IMR-90 (cell line): ENCODE results near the gene ENPEP. TPM values are rescaled to one million over a fixed set of nuclear protein-coding genes. Genes with fewer than 3 reads are reported as not detected.

Experiments used
- ATAC-seq: fragments of 200-7000 bp; cut with Tn5 transposase; 2 replicates; pipeline ENCODE4 v1.9.1; 2020; ENCODE audit warnings: low read depth, mild to moderate bottlenecking, moderate library complexity
- BruUV-seq: library from RNA; stranded (reverse); fragments of 400-500 nt; replicated peaks from 2 replicates; lab custom pipeline; 2021; lab: Mats Ljungman, UMichigan
- CTCF ChIA-PET: fragments of 300-600 bp; formaldehyde crosslinking; extraction: SDS; loops from one replicate; lab custom pipeline; 2021; ENCODE audit warnings: antibody characterized with exemption; lab: Yijun Ruan, JAX
- POLR2A ChIA-PET: fragments of 300-600 bp; sonication (Branson Sonifier 250); formaldehyde crosslinking; loops from one replicate; lab custom pipeline; 2022; ENCODE audit warnings: antibody characterized with exemption; ENCODE audit not compliant: unreplicated experiment; lab: Charles Lee
- DNase-seq: peaks from one replicate; pipeline ENCODE4 v3.0.0; 2013
- H2AFZ ChIP-seq: replicated peaks from 2 replicates; pipeline ENCODE3; 2013; ENCODE audit warnings: low read length, mild to moderate bottlenecking; ENCODE audit not compliant: poor library complexity
- H2AK5ac ChIP-seq: 2 replicates; pipeline ENCODE4 v1.6.1; 2013; ENCODE audit warnings: low read depth, low read length, inconsistent platforms
- H2AK9ac ChIP-seq: replicated peaks from 2 replicates; pipeline ENCODE3; 2013; ENCODE audit warnings: mild to moderate bottlenecking, low read depth, low read length, moderate library complexity; ENCODE audit not compliant: poor library complexity
- H2BK120ac ChIP-seq: 2 replicates; pipeline ENCODE4 v1.6.1; 2013; ENCODE audit warnings: low read depth, low read length, inconsistent platforms
- H2BK15ac ChIP-seq: 3 replicates; pipeline ENCODE4 v1.6.1; 2013; ENCODE audit warnings: low read depth, low read length, inconsistent platforms
- H2BK20ac ChIP-seq: 2 replicates; pipeline ENCODE4 v1.6.1; 2013; ENCODE audit warnings: low read depth, mild to moderate bottlenecking, inconsistent platforms, low read length, moderate library complexity
- H2BK5ac ChIP-seq: 2 replicates; pipeline ENCODE4 v1.6.1; 2013; ENCODE audit warnings: mild to moderate bottlenecking, low read depth, low read length, inconsistent platforms; ENCODE audit not compliant: poor library complexity, severe bottlenecking
- H3K14ac ChIP-seq: replicated peaks from 2 replicates; pipeline ENCODE4 v1.6.1; 2013; ENCODE audit warnings: low read depth, low read length, inconsistent platforms
- H3K18ac ChIP-seq: 2 replicates; pipeline ENCODE4 v1.6.1; 2013; ENCODE audit warnings: low read depth, low read length, control low read depth
- H3K23ac ChIP-seq: 2 replicates; pipeline ENCODE4 v1.6.1; 2013; ENCODE audit warnings: low read depth, low read length, inconsistent platforms
- H3K27ac ChIP-seq: 2 replicates; pipeline ENCODE4 v1.5.1; 2013; ENCODE audit warnings: mild to moderate bottlenecking, control low read depth, low read length; ENCODE audit not compliant: insufficient read depth
- H3K27me3 ChIP-seq: 2 replicates; pipeline ENCODE4 v1.6.1; 2013; ENCODE audit warnings: low read length; ENCODE audit not compliant: control insufficient read depth, insufficient read depth
- H3K36me3 ChIP-seq: 2 replicates; pipeline ENCODE4 v1.6.1; 2013; ENCODE audit warnings: low read length, mixed read lengths; ENCODE audit not compliant: control insufficient read depth, insufficient read depth
- H3K4ac ChIP-seq: 2 replicates; pipeline ENCODE4 v1.6.1; 2013; ENCODE audit warnings: low read depth, low read length, inconsistent platforms
- H3K4me1 ChIP-seq: 2 replicates; pipeline ENCODE4 v1.6.1; 2013; ENCODE audit warnings: low read length, mixed read lengths; ENCODE audit not compliant: control insufficient read depth, insufficient read depth
- H3K4me2 ChIP-seq: 2 replicates; pipeline ENCODE4 v1.6.1; 2013; ENCODE audit warnings: low read depth, mild to moderate bottlenecking, control low read depth, low read length, moderate library complexity
- H3K4me3 ChIP-seq: 2 replicates; pipeline ENCODE4 v1.5.1; 2013; ENCODE audit warnings: low read depth, mild to moderate bottlenecking, control low read depth, low read length, moderate library complexity; ENCODE audit not compliant: insufficient read depth
- H3K56ac ChIP-seq: 2 replicates; pipeline ENCODE4 v1.6.1; 2013; ENCODE audit warnings: low read length, inconsistent platforms; ENCODE audit not compliant: insufficient read depth; ENCODE audit errors: extremely low read depth
- H3K79me1 ChIP-seq, 2 experiments: 2 replicates each; pipeline ENCODE4 v1.6.1; 2013; ENCODE audit warnings: low read length in 2 of 2, inconsistent platforms in 1 of 2, low read depth in 1 of 2
- H3K9ac ChIP-seq: 2 replicates; pipeline ENCODE4 v1.6.1; 2013; ENCODE audit warnings: low read depth, low read length, control low read depth
- H3K9me1 ChIP-seq: 2 replicates; pipeline ENCODE4 v1.6.1; 2013; ENCODE audit warnings: low read length, inconsistent platforms; ENCODE audit not compliant: insufficient read depth
- H3K9me3 ChIP-seq: 2 replicates; pipeline ENCODE4 v1.6.1; 2013; ENCODE audit warnings: low read length; ENCODE audit not compliant: control insufficient read depth, insufficient read depth
- H4K20me1 ChIP-seq: 2 replicates; pipeline ENCODE4 v1.6.1; 2013; ENCODE audit warnings: low read length, inconsistent platforms; ENCODE audit not compliant: insufficient read depth
- H4K5ac ChIP-seq: 2 replicates; pipeline ENCODE4 v1.6.1; 2013; ENCODE audit warnings: mild to moderate bottlenecking, low read depth, low read length, control low read depth
- H4K8ac ChIP-seq, 2 experiments: 2 replicates each; pipeline ENCODE4 v1.6.1; 2013; ENCODE audit warnings: low read depth in 2 of 2, low read length in 2 of 2, control low read depth in 1 of 2, inconsistent platforms in 1 of 2
- H4K91ac ChIP-seq: 2 replicates; pipeline ENCODE4 v1.6.1; 2013; ENCODE audit warnings: low read depth, low read length, inconsistent platforms; ENCODE audit not compliant: insufficient read depth
- BHLHE40 ChIP-seq: fragments of 150-350 bp; IDR thresholded peaks from 2 replicates; pipeline ENCODE4 v1.6.1; 2016; ENCODE audit warnings: mild to moderate bottlenecking, low read depth, low read length
- CEBPB ChIP-seq: IDR thresholded peaks from 2 replicates; pipeline ENCODE4 v1.6.1; 2012; ENCODE audit warnings: low read depth, low read length, improper control_type of control experiment
- CHD1 ChIP-seq: IDR thresholded peaks from 2 replicates; pipeline ENCODE4 v1.6.1; 2012; ENCODE audit warnings: low read depth, low read length, improper control_type of control experiment
- FOS ChIP-seq: fragments of 150-350 bp; IDR thresholded peaks from 2 replicates; pipeline ENCODE4 v1.6.1; 2016; ENCODE audit warnings: low read depth, low read length
- MAFK ChIP-seq: IDR thresholded peaks from 2 replicates; pipeline ENCODE4 v1.6.1; 2012; ENCODE audit warnings: low read depth, low read length, improper control_type of control experiment
- MAZ ChIP-seq: IDR thresholded peaks from 2 replicates; pipeline ENCODE4 v1.6.1; 2012; ENCODE audit warnings: low read depth, mild to moderate bottlenecking, low read length, improper control_type of control experiment, moderate library complexity, borderline replicate concordance
- MXI1 ChIP-seq: IDR thresholded peaks from 2 replicates; pipeline ENCODE4 v1.6.1; 2012; ENCODE audit warnings: low read depth, mild to moderate bottlenecking, low read length, moderate library complexity, borderline replicate concordance
- NFE2L2 ChIP-seq: fragments of 150-350 bp; IDR thresholded peaks from 2 replicates; pipeline ENCODE4 v1.6.1; 2016; ENCODE audit warnings: low read depth, mild to moderate bottlenecking, low read length
- POLR2A ChIP-seq: IDR thresholded peaks from 2 replicates; pipeline ENCODE4 v1.6.1; 2012; ENCODE audit warnings: mild to moderate bottlenecking, low read depth, low read length
- RCOR1 ChIP-seq: IDR thresholded peaks from 2 replicates; pipeline ENCODE4 v1.6.1; 2012; ENCODE audit warnings: mild to moderate bottlenecking, low read length, improper control_type of control experiment; ENCODE audit not compliant: insufficient replicate concordance
- RFX5 ChIP-seq: IDR thresholded peaks from 2 replicates; pipeline ENCODE4 v1.8.0; 2012; ENCODE audit warnings: low read depth, mild to moderate bottlenecking, low read length, moderate library complexity
- SMC3 ChIP-seq: fragments of 150-350 bp; IDR thresholded peaks from 2 replicates; pipeline ENCODE4 v1.6.1; 2016; ENCODE audit warnings: low read depth, mild to moderate bottlenecking, antibody characterized with exemption, low read length, moderate library complexity
- WGBS, 2 experiments: methylation state at CpG; one replicate each; pipeline versions ENCODE4 v1.1.5 to v1.1.7; 2013; ENCODE audit warnings: missing lambda C conversion rate in 2 of 2; ENCODE audit not compliant: insufficient read length in 1 of 2; ENCODE audit errors: extremely low coverage in 2 of 2; 5-methylcytosine and 5-hydroxymethylcytosine counted together
- dilution Hi-C: fragments of 300-500 bp; cut with HindIII; formaldehyde crosslinking; loops from one replicate; pipeline ENCODE4 v1.14.3; 2018; ENCODE audit warnings: low sequenced_read_pairs; ENCODE audit not compliant: unreplicated experiment
- in situ Hi-C: fragments of 300-500 bp; cut with MboI; formaldehyde crosslinking; loops from 3 replicates; pipeline ENCODE4 v1.14.3; 2019; ENCODE audit warnings: low sequenced_read_pairs, inconsistent platforms, mixed read lengths
- intact Hi-C: fragments of 100-400 bp; cut with micrococcal nuclease; formaldehyde crosslinking; loops from 2 replicates; pipeline ENCODE4 v1.10.0; 2022
- polyA plus RNA-seq, 3 experiments: library from polyadenylated mRNA; depleted of rRNA; stranded (reverse); fragments of >200 nt; gene quantifications; 2 replicates each; pipeline ENCODE4 v1.2.3, GENCODE V29; 2012; ENCODE audit warnings: low replicate concordance in 1 of 3
- total RNA-seq: library from RNA; depleted of rRNA; stranded (reverse); fragments of >200 nt; gene quantifications from 2 replicates; pipeline ENCODE4 v1.2.3, GENCODE V29; 2012
- TF ChIP-seq, protein P1 (sequence below): fragments of 150-350 bp; IDR thresholded peaks from 2 replicates; pipeline ENCODE4 v1.6.1; 2017; ENCODE audit warnings: mild to moderate bottlenecking, antibody characterized with exemption, low read length, low read depth

ENPEP gene
- total and polyA plus RNA-seq, 2 of the 4 experiments (the other 2 are of a cell fraction) = 0.12 to 0.18 TPM

DNA sequence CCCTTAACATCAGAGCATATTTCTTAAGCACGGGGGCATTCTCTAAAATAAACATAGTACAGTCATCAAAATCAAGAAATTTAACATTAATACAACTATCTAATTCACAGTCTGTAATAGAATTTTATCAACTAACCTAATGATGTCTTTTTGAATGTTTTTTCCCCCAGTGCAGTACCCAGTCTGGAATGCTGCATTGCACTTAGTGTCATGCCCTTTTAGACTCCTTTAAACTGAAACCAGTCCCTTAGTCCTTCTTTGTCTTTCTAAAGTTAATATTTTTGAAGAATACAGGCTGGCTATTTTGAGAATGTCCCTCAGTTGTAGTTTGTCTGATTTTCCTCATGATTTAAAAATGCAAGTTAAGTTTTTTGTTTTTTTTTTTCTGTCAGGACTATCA is 9.5 kb downstream of the ENPEP start:
- Histone ChIP-seq H3K18ac (no peak overlapping the region), H3K4me2 (no peak overlapping the region), H3K14ac (no peak overlapping the region), H4K8ac (no peak overlapping the region), H3K4me1 (no peaks in the 10 kb centered on the region), H3K56ac (no peak overlapping the region), H3K4me3 (no peak overlapping the region), H2AK5ac (no peak overlapping the region), H2BK15ac (no peak overlapping the region), H3K79me1 (no peaks in the 10 kb centered on the region), H2AK9ac (no peak overlapping the region), H3K9ac (no peak overlapping the region), H3K9me3 (no peaks in the 10 kb centered on the region), H4K20me1 (no peaks in the 10 kb centered on the region), H3K9me1 (no peaks in the 10 kb centered on the region), H4K91ac (no peak overlapping the region), H3K27me3 (no peaks in the 10 kb centered on the region), H2BK120ac (no peak overlapping the region), H2BK20ac (no peak overlapping the region), H3K36me3 (no peaks in the 10 kb centered on the region), H3K4ac (no peak overlapping the region), H3K27ac (no peak overlapping the region), H3K23ac (no peak overlapping the region), H2BK5ac (no peak overlapping the region), H2AFZ (no peak overlapping the region), H4K5ac (no peak overlapping the region)
- intact Hi-C loops (no loop called here), dilution Hi-C loops (no loop called here), in situ Hi-C loops (no loop called here)
- CTCF ChIA-PET = no interaction called here
- DNase-seq (no peak), ATAC-seq (no peak)
- BruUV-seq = no TSS peak
- TF ChIP-seq NFE2L2 (no peak), MXI1 (no peak), FOS (no peak), BHLHE40 (no peak), MAZ (no peak), SMC3 (no peak), CHD1 (no peak), POLR2A (no peak), CEBPB (no peak), RCOR1 (no peak), MAFK (no peak), RFX5 (no peak)
- TF ChIP-seq, protein P1, sequence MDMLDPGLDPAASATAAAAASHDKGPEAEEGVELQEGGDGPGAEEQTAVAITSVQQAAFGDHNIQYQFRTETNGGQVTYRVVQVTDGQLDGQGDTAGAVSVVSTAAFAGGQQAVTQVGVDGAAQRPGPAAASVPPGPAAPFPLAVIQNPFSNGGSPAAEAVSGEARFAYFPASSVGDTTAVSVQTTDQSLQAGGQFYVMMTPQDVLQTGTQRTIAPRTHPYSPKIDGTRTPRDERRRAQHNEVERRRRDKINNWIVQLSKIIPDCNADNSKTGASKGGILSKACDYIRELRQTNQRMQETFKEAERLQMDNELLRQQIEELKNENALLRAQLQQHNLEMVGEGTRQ = no peak
- POLR2A ChIA-PET = no interaction called here
- no CpG with 5 or more reads among the region's 1 CpG for WGBS, 2 experiments
